K562 (cell line): ENCODE results near the gene NRM. TPM values are rescaled to one million over a fixed set of nuclear protein-coding genes. Genes with fewer than 3 reads are reported as not detected.

Source experiments
- AFF1 ChIP-seq, 2 experiments: fragments of 450-650 bp; IDR thresholded peaks; 2 replicates each; pipeline ENCODE4 v1.6.1; 2018; ENCODE audit warnings: mild to moderate bottlenecking in 2 of 2, low read depth in 1 of 2; ENCODE audit not compliant: partially characterized antibody in 2 of 2
- ARNT ChIP-seq, 2 experiments: fragments of 450-650 bp; IDR thresholded peaks; 2 replicates each; pipeline ENCODE4 v1.6.1; 2016; ENCODE audit warnings: mild to moderate bottlenecking in 1 of 2
- BHLHE40 ChIP-seq: IDR thresholded peaks from 2 replicates; pipeline ENCODE4 v1.6.1; 2011; ENCODE audit warnings: low read length, improper control_type of control experiment
- E2F3 ChIP-seq: fragments of 250-450 bp; sonication (Bioruptor Pico); IDR thresholded peaks from 2 replicates; pipeline ENCODE4 v1.4.0; 2020; ENCODE audit warnings: mild to moderate bottlenecking
- IRF9 ChIP-seq: fragments of 450-650 bp; IDR thresholded peaks from 2 replicates; pipeline ENCODE4 v1.6.1; 2016; ENCODE audit warnings: missing biosample characterization, missing genetic modification characterization
- MXD1 ChIP-seq: fragments of 250-450 bp; sonication (Bioruptor Pico); IDR thresholded peaks from 2 replicates; pipeline ENCODE4 v1.8.0; 2021; ENCODE audit warnings: borderline replicate concordance, mild to moderate bottlenecking, moderate library complexity; ENCODE audit not compliant: poor library complexity, severe bottlenecking
- ZBTB5 ChIP-seq: fragments of 450-650 bp; IDR thresholded peaks from 2 replicates; pipeline ENCODE4 v1.6.1; 2017; ENCODE audit warnings: antibody characterized with exemption
- ZNF263 ChIP-seq: sonication (generic); formaldehyde crosslinking; IDR thresholded peaks from 2 replicates; pipeline ENCODE4 v1.8.0; 2022; ENCODE audit warnings: mild to moderate bottlenecking, missing genetic modification reagents, borderline replicate concordance
- ZNF407 ChIP-seq: fragments of 450-650 bp; IDR thresholded peaks from 2 replicates; pipeline ENCODE4 v1.6.1; 2016; ENCODE audit warnings: low read depth
- polyA plus RNA-seq, 8 experiments: library from polyadenylated mRNA; depleted of rRNA in 4 of 8; stranded (reverse) in 5 of 8; unstranded in 3 of 8; fragments of >200 nt; fragmentation: Nextera tagmentation in 2 of 8; fragmentation: Illumina TruSeq in 1 of 8; extraction: Ambion mirVana in 2 of 8; extraction: Trizol in 1 of 8; gene quantifications; 2 replicates each; pipeline versions ENCODE4 v1.2.1 to v1.2.3, GENCODE V29; 2011 to 2014; ENCODE audit warnings: inconsistent platforms in 1 of 8, missing spikeins in 1 of 8
- total RNA-seq, 7 experiments: library from RNA; depleted of rRNA in 6 of 7; stranded (reverse); fragments of >200 nt in 6 of 7; fragmentation: Illumina TruSeq in 2 of 7; extraction: Trizol in 2 of 7; gene quantifications; 2 replicates each; pipeline versions ENCODE4 v1.2.1 to v1.2.3, GENCODE V29; 2011 to 2021; ENCODE audit warnings: low replicate concordance in 1 of 7

The NRM gene
- total and polyA plus RNA-seq, 9 of the 15 experiments (the other 6 are each of a cell fraction or from before 2014, with no cell fraction given), result 9.7 to 58.2 (median 18.1) TPM

GRCh38 chr6:30719791-30720737 lies 29.3 kb upstream of the NRM start, which contains the start of gene TUBB (continued):
- peak; percentile 53 to 83 for TF ChIP-seq AFF1 (IDR thresholded peaks at IDR 0.05; ENCODE audit: low read depth in 1 of 2, partially characterized antibody in 2 of 2)
- no peak for TF ChIP-seq ZBTB5
- peak; percentile 91 for TF ChIP-seq E2F3 (CRISPR knock-in tag)
- TF ChIP-seq MXD1 (CRISPR knock-in tag), result no peak
- no peak; the same call in 1 of the 2 replicates for TF ChIP-seq ZNF263 (CRISPR knock-in tag)
- TF ChIP-seq ZNF407, result no peak
- TF ChIP-seq BHLHE40, result peak; percentile 73
- TF ChIP-seq IRF9 (tag), result peak; percentile 42; the same call in 1 of the 2 replicates
- TF ChIP-seq ARNT (IDR thresholded peaks at IDR 0.05), result peak; percentile 45 to 70; a peak in 3 of 4 replicates
